ENCODE data around the gene RASSF4. TPM values are rescaled to one million over a fixed set of nuclear protein-coding genes. Genes with fewer than 3 reads are reported as not detected.

RASSF4 gene
- total RNA-seq, 1 experiment from 2014 or later = 11.5 TPM

- Mint-ChIP-seq H3K4me3 (no peak overlapping the region), H3K36me3 (ENCODE audit: insufficient read depth in 1 of 3, low read depth in 3 of 3) (no peaks in the 10 kb centered on the region), H3K27me3 (ENCODE audit: low read depth) (peaks cover 20% of the 10 kb centered on the region), H3K27ac (no peak overlapping the region), H3K9me3 (no peaks in the 10 kb centered on the region; a peak in 2 of 5 replicates), H3K4me1 (peaks cover 0 to 5% of the 10 kb centered on the region in 2 experiments; a peak in 2 of 4 replicates)
- no peaks in the 10 kb centered on the region for H3K9me3 ChIP-seq (ENCODE audit: control insufficient read depth, low read depth, low read length)
- H4K5ac ChIP-seq (ENCODE audit: insufficient read length, low read depth, low read length) = no peak overlapping the region
- no peak overlapping the region for H3K4ac ChIP-seq (ENCODE audit: low read depth, low read length)
- no peak overlapping the region for H3K18ac ChIP-seq (ENCODE audit: insufficient read length, low read depth, low read length)
- DNase-seq = peak; percentile 13
- H3K9ac ChIP-seq (ENCODE audit: extremely low read depth, insufficient read length, low read length) = no peak overlapping the region
- H3T11ph ChIP-seq (ENCODE audit: low read length) = no peak overlapping the region
- no peak overlapping the region for H3K56ac ChIP-seq (ENCODE audit: insufficient read length, low read depth, low read length)
- no peak overlapping the region for H3K23ac ChIP-seq (ENCODE audit: insufficient read length, low read depth, low read length)
- H2BK5ac ChIP-seq (ENCODE audit: insufficient read length, low read length) = no peak overlapping the region
- no peak overlapping the region for H2BK20ac ChIP-seq (ENCODE audit: low read depth, low read length, poor library complexity, severe bottlenecking)
- no peak overlapping the region for H3K27ac ChIP-seq (ENCODE audit: insufficient read length, low read depth, low read length)
- no peak overlapping the region for H2AFZ ChIP-seq (ENCODE audit: low read length)
- H4K91ac ChIP-seq (ENCODE audit: insufficient read length, low read depth, low read length) = no peak overlapping the region
- no peaks in the 10 kb centered on the region for H3K27me3 ChIP-seq (ENCODE audit: insufficient read depth, low read length)
- H2BK12ac ChIP-seq (ENCODE audit: insufficient read length, low read depth, low read length) = no peak overlapping the region
- H4K20me1 ChIP-seq (ENCODE audit: control insufficient read depth, insufficient read depth, insufficient read length) = no peaks in the 10 kb centered on the region
- no peaks in the 10 kb centered on the region for H3K79me1 ChIP-seq (ENCODE audit: insufficient read depth, low read depth, low read length, poor library complexity, severe bottlenecking)
- H2BK120ac ChIP-seq (ENCODE audit: low read depth, low read length, poor library complexity, severe bottlenecking) = no peak overlapping the region
- H3K23me2 ChIP-seq (ENCODE audit: insufficient read length, low read depth, low read length, poor library complexity, severe bottlenecking) = no peaks in the 10 kb centered on the region
- no peak overlapping the region for H2AK5ac ChIP-seq (ENCODE audit: insufficient read length, low read length)
- no peak overlapping the region for H3K4me2 ChIP-seq (ENCODE audit: insufficient read depth, insufficient read length, low read length)
- no CpG with 5 or more reads among the region's 2 CpGs for WGBS (ENCODE audit: extremely low coverage, insufficient read length, low lambda C conversion rate)
- H2BK15ac ChIP-seq (ENCODE audit: low read depth, low read length) = no peak overlapping the region
- no peak overlapping the region for H4K8ac ChIP-seq (replicated peaks; ENCODE audit: insufficient read length, low read depth, low read length)
- no peak for TF ChIP-seq CTCF (conservative IDR thresholded peaks at IDR 0.05)
- H3K79me2 ChIP-seq (ENCODE audit: insufficient read depth, low read length) = no peaks in the 10 kb centered on the region
- H3K14ac ChIP-seq (ENCODE audit: insufficient read depth, low read length) = no peak overlapping the region
- H3K4me1 ChIP-seq (ENCODE audit: insufficient read depth, low read length) = no peaks in the 10 kb centered on the region
These were observed 32.2 kb upstream of the RASSF4 start for GRCh38 chr10:44927352-44927751.
